HepG2 (cell line): ENCODE data around the gene ABHD12.

Experiments
- DNMT1 ChIP-seq: sonication (generic); formaldehyde crosslinking; IDR thresholded peaks from 2 replicates; pipeline ENCODE4 v1.5.1; 2020; ENCODE audit warnings: mild to moderate bottlenecking, missing genetic modification reagents
- HNRNPH1 ChIP-seq: fragments of 200-400 bp; formaldehyde crosslinking; optimal IDR thresholded peaks from 2 replicates; pipeline ENCODE3; 2017; ENCODE audit warnings: mild to moderate bottlenecking, low read depth, low read length
- NCOA2 ChIP-seq: sonication (generic); formaldehyde crosslinking; IDR thresholded peaks from 2 replicates; pipeline ENCODE4 v1.8.0; 2022; ENCODE audit warnings: inconsistent platforms
- NFE2L1 ChIP-seq: sonication (generic); formaldehyde crosslinking; IDR thresholded peaks from 2 replicates; pipeline ENCODE4 v1.4.0; 2020; ENCODE audit warnings: missing genetic modification reagents, mild to moderate bottlenecking, borderline replicate concordance
- RAD21 ChIP-seq: fragments of 450-650 bp; formaldehyde crosslinking; IDR thresholded peaks from 2 replicates; pipeline ENCODE4 v1.5.0; 2020; ENCODE audit warnings: mild to moderate bottlenecking
- ZBTB39 ChIP-seq: sonication (generic); formaldehyde crosslinking; IDR thresholded peaks from 2 replicates; pipeline ENCODE4 v1.5.0; 2020; ENCODE audit warnings: missing genetic modification reagents
- ZBTB49 ChIP-seq: sonication (generic); formaldehyde crosslinking; IDR thresholded peaks from 2 replicates; pipeline ENCODE4 v1.4.0; 2020; ENCODE audit warnings: missing genetic modification reagents, borderline replicate concordance
- ZBTB8A ChIP-seq: sonication (generic); formaldehyde crosslinking; IDR thresholded peaks from 2 replicates; pipeline ENCODE4 v1.4.0; 2020; ENCODE audit warnings: mild to moderate bottlenecking, low read depth, missing genetic modification reagents, borderline replicate concordance
- TF ChIP-seq, protein P1 (sequence below): fragments of 450-650 bp; IDR thresholded peaks from 2 replicates; pipeline ENCODE4 v1.6.1; 2017

- TF ChIP-seq RAD21 (CRISPR knock-in tag) (no peak), ZBTB39 (CRISPR knock-in tag) (no peak), HNRNPH1 (no peak), DNMT1 (CRISPR knock-in tag) (no peak), NCOA2 (CRISPR knock-in tag) (no peak), ZBTB49 (CRISPR knock-in tag) (no peak), ZBTB8A (CRISPR knock-in tag) (no peak), NFE2L1 (CRISPR knock-in tag) (no peak)
- TF ChIP-seq, protein P1, sequence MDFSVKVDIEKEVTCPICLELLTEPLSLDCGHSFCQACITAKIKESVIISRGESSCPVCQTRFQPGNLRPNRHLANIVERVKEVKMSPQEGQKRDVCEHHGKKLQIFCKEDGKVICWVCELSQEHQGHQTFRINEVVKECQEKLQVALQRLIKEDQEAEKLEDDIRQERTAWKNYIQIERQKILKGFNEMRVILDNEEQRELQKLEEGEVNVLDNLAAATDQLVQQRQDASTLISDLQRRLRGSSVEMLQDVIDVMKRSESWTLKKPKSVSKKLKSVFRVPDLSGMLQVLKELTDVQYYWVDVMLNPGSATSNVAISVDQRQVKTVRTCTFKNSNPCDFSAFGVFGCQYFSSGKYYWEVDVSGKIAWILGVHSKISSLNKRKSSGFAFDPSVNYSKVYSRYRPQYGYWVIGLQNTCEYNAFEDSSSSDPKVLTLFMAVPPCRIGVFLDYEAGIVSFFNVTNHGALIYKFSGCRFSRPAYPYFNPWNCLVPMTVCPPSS = no peak
These were observed 95.1 kb downstream of the ABHD12 start for GRCh38 chr20:25295386-25296093.
